ENCODE results near the gene SLCO4A1. TPM values are rescaled to one million over a fixed set of nuclear protein-coding genes. Genes with fewer than 3 reads are reported as not detected.

The SLCO4A1 gene
- total and polyA plus RNA-seq, 9 of the 15 experiments (the other 6 are each of a cell fraction or from before 2014, with no cell fraction given) = 1.6 to 21.9 (median 12.8) TPM

GRCh38 chr20:62652041-62652893, 10.0 kb downstream of the SLCO4A1 start (continued):
- no peak for TF ChIP-seq THRA (IDR thresholded peaks at IDR 0.05)
- no peak for TF ChIP-seq ZNF644 (tag; IDR thresholded peaks at IDR 0.05; ENCODE audit: low read depth)
- TF ChIP-seq MCM5 (IDR thresholded peaks at IDR 0.05; ENCODE audit: low read depth) = no peak
- no peak for TF ChIP-seq C11orf30 (IDR thresholded peaks at IDR 0.05; ENCODE audit: low read depth)
- TF ChIP-seq CBX5 (IDR thresholded peaks at IDR 0.05; ENCODE audit: borderline replicate concordance, low read depth) = no peak
- peak; percentile 68 for TF ChIP-seq ETV1 (tag; conservative IDR thresholded peaks at IDR 0.05; ENCODE audit: low read depth)
- peak in 1 of 2 experiments; percentile 45; a peak in 1 of 4 replicates for TF ChIP-seq ZNF318 (IDR thresholded peaks at IDR 0.05; ENCODE audit: borderline replicate concordance in 1 of 2, low read depth in 1 of 2)
- TF ChIP-seq ZBTB49 (CRISPR knock-in tag; IDR thresholded peaks at IDR 0.05; ENCODE audit: borderline replicate concordance) = no peak
- TF ChIP-seq ELF4 (CRISPR knock-in tag; IDR thresholded peaks at IDR 0.05) = no peak
- no peak for TF ChIP-seq ZNF655 (CRISPR knock-in tag; IDR thresholded peaks at IDR 0.05)
- TF ChIP-seq FOXJ3 (CRISPR knock-in tag; IDR thresholded peaks at IDR 0.05) = no peak
- no peak for TF ChIP-seq CHD4 (IDR thresholded peaks at IDR 0.05; ENCODE audit: insufficient read depth, insufficient replicate concordance, low read depth, low read length, poor library complexity, severe bottlenecking)
- no peak for TF ChIP-seq SOX6 (IDR thresholded peaks at IDR 0.05)

Data from K562 (cell line).